GM18951 (cell line): ENCODE data around the gene SEC14L5.
"Not testable (repeated sequence)": the region's sequence is repeated elsewhere in the genome, so short reads cannot be mapped to it uniquely, and the experiment has no call there.

Source experiments
- POLR2A ChIP-seq: IDR thresholded peaks from 4 replicates; pipeline ENCODE4 v1.6.1; 2011; ENCODE audit warnings: mild to moderate bottlenecking; ENCODE audit not compliant: insufficient read length, insufficient read depth; ENCODE audit errors: extremely low read depth
- in situ Hi-C: fragments of 300-500 bp; cut with MboI; formaldehyde crosslinking; loops from one replicate; pipeline ENCODE4 v1.12.0; 2022; ENCODE audit warnings: low sequenced_read_pairs, mixed read lengths, inconsistent platforms; ENCODE audit not compliant: unreplicated experiment

Gene SEC14L5

GRCh38 chr16:5042574-5043171, 84.5 kb downstream of the SEC14L5 start:
- in situ Hi-C loops, result no loop called here
- TF ChIP-seq POLR2A, result no peak

- in situ Hi-C loops, result no loop called here
- TF ChIP-seq POLR2A, result no peak
These were observed 85.9 kb downstream of the SEC14L5 start for GRCh38 chr16:5044011-5044540.

GRCh38 chr16:5044581-5044980, 86.5 kb downstream of the SEC14L5 start:
- in situ Hi-C loops, result not testable (repeated sequence)

- in situ Hi-C loops, result no loop called here
- no peak for TF ChIP-seq POLR2A
These were observed 87.5 kb downstream of the SEC14L5 start for GRCh38 chr16:5045499-5046115.

DNA sequence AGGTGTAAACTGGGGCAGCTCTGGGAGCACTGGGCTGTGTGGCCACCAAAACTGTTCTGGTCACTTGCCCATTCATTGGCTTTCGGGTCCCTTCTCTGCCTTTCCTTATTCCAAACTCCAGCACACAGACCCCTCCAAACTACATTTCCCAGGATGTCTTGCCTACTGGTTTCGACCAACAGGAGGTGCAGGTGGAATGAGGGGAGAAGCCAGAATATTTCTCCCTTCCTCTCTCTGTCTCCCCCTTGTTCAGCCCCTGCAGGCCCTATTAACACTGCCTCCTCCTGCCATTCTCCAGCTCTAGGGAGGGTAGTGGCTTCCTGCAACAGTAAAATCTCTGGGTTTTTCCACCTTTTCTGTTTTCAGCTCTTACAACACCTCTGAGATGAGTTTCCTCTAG, 88.8 kb downstream of the SEC14L5 start:
- in situ Hi-C loops, result no loop called here
- no peak for TF ChIP-seq POLR2A

- TF ChIP-seq POLR2A, result no peak
- in situ Hi-C loops, result no loop called here
These were observed 97.0 kb downstream of the SEC14L5 start for GRCh38 chr16:5054876-5055865.

- in situ Hi-C loops, result no loop called here
These were observed 98.2 kb downstream of the SEC14L5 start for GRCh38 chr16:5056352-5056751.

DNA sequence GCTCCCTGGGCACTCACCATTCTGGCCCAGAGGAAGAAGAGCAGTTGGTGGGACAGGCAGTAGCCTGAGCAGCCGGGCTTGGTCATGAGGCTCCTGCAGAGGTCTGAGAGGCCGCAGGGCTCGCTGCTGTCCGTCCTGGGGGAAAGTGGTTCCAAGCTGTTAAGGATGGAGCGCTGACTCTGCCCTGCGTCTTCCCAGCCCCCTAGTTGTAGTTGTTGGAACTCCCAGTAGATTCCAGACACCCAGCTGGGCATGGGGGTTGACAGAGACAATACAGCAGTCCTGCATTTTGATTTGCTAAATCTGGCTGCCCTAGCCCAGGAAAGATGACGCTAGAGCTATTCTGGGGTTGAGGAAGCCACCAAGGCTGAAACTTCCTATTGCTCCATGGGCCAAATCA, 100.3 kb downstream of the SEC14L5 start:
- no peak for TF ChIP-seq POLR2A
- in situ Hi-C loops, result no loop called here

More at GRCh38 chr16:5056352-5056751, 98.2 kb downstream of the SEC14L5 start:
- TF ChIP-seq POLR2A, result no peak

- in situ Hi-C loops, result no loop called here
- TF ChIP-seq POLR2A, result no peak
These were observed 101.4 kb downstream of the SEC14L5 start for GRCh38 chr16:5059386-5060072.

GRCh38 chr16:5060073-5060641, 102.0 kb downstream of the SEC14L5 start:
- no peak for TF ChIP-seq POLR2A
- in situ Hi-C loops, result no loop called here

DNA sequence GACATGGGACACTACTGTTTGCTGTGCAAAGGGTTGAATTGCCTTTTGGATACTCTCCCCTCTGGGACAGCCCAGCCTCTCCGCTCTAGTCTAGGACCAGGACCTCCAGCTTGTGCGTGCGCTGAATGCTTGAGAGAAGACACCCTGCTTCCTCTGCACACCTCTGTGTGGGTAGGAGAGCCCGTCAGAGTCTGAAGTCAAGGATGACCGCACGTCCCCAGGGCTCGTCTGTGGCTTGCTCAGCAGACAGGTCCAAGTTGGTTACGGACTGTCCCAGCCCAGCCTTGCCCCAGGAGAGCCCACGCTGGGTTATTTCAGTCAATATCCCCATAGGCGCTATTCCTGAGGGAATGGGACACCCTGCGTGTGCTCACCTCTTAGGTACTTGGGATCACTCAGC, 103.9 kb downstream of the SEC14L5 start:
- no peak for TF ChIP-seq POLR2A
- in situ Hi-C loops, result no loop called here
